Cerebellar nuclear complex (tissue), 1 donor: ENCODE data around the gene TFDP1.

Experiments
- DNase-seq, 2 experiments: peaks; one replicate each; lab custom pipeline; 2025; lab: John Stamatoyannopoulos, UW

Gene TFDP1

DNA sequence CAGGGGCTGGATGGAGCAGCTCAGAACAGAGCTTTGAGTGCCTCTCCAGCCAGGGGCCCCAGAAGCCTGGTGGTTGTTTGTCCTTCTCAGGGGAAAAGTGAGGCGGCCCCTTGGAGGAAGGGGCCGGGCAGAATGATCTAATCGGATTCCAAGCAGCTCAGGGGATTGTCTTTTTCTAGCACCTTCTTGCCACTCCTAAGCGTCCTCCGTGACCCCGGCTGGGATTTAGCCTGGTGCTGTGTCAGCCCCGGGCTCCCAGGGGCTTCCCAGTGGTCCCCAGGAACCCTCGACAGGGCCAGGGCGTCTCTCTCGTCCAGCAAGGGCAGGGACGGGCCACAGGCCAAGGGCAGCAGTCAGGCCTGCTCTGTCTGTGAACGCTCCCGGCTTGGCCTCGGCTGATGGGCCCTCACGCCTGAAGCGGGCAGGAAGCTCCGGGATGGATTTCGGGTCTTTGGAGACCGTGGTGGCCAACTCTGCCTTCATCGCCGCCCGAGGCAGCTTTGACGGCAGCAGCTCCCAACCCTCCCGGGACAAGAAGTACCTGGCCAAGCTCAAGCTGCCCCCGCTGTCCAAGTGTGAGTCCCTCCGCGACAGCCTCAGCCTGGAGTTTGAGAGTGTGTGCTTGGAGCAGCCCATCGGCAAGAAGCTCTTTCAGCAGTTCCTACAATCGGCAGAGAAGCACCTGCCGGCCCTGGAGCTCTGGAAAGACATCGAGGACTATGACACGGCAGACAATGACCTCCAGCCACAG, 82.6 kb downstream of the TFDP1 start, which contains the start of gene GRK1:
Gene GRK1, plus strand, starts transcription at position 269 of the 751 bp plus-strand sequence. Its CDS starts 168 bp downstream, at position 437.
- no peak for DNase-seq

GRCh38 chr13:113667771-113668490, 83.4 kb downstream of the TFDP1 start:
- no peak for DNase-seq

DNA sequence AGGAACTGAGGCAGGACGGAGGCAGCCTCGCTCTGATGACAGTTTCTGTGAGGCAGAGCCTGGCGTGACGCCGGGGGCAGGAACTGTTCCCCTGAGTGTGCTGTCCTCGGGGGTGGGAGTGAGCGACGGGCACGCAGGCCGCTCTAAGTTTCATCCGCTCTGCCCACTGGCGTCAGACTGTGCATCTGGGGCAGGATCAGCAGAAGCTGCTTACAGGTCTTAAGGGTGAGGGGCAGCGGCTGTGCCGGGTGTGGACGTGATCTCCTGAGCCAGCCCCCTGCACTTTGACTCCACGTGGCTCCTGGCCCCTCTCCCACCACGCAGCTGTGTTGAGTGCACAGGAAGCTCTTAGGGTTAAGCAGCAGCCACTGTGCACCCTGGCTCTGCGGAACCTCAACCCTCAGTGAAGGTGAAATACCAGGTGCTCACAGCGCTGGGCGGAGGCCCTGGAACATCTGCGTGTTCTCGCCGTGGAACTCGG, 84.0 kb downstream of the TFDP1 start:
- no peak for DNase-seq

GRCh38 chr13:113669231-113669754, 84.7 kb downstream of the TFDP1 start:
- no peak for DNase-seq

DNA sequence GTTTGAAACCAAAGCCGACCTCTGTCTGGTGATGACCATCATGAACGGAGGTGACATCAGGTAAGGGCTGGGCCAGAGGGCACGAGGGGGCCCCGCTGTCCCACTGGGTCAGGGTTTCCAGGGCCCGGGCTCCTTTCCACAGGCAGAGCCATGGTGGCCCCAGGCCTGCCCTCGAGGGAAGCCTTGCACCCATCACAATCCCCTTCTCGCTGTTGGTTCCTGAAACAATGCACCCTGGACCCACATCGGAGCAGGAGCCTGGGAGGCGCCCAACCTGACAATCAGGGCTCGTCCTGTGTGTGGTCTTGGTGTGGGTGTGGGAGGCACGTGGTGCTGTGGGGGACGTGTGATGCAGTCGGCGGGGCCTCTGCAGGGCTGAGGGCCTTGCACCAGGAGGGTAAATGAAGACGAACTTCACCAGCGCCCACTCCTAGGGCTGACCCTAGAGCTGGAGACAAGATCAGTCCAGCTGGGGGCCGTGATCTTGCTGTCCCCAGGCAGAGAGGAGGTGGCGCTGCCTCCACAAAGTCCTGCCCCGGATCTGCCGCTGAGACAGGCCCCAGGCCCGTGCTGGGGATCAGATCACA, 85.3 kb downstream of the TFDP1 start:
- DNase-seq, result no peak

DNA sequence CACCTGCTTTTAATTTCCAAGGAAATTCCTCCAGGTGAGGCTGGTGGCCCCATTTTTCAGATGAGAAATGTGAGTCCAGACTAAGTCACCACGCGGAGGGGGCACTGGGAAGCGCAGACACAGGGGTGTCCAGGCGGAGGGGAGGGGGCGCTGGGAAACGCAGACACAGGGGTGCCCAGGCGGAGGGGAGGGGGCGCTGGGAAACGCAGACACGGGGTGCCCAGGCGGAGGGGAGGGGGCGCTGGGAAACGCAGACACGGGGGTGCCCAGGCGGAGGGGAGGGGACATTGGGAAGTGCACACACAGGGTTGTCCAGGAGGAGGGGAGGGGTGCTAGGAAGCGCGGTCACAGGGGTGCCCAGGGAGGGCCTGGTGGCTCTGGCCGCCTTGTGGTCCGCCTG, 86.0 kb downstream of the TFDP1 start:
- DNase-seq, result no peak

- DNase-seq, result no peak
These were observed 86.8 kb downstream of the TFDP1 start for GRCh38 chr13:113671066-113672001.

- DNase-seq, result no peak
These were observed 87.6 kb downstream of the TFDP1 start for GRCh38 chr13:113672002-113672651.
